GM19043 (cell line): ENCODE data around the gene MRPS27.

Source experiments
- ATAC-seq: cut with Tn5 transposase; IDR thresholded peaks from one replicate; pipeline ENCODE4 v1.9.1; 2021; ENCODE audit warnings: low read depth; ENCODE audit not compliant: unreplicated experiment

The MRPS27 gene

DNA sequence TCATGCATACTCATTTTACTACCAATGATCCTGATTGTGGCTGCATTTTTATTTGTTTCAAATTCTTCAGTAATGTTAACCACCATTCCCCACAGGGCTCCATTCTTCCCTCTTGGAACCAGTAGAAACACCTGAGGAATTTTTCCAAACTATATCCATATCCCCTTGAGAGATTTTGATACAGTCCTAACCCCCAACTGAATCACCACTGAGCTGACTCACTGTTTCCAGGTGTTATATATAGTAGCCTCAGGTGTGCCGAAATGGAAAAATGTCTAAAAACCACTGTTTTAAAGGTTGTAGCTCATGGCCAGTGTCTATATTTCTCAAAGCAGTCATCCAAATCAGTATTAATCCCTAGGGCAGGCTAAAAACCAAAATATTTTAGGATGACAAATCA lies 85.2 kb downstream of the MRPS27 start:
- no peak for ATAC-seq

DNA sequence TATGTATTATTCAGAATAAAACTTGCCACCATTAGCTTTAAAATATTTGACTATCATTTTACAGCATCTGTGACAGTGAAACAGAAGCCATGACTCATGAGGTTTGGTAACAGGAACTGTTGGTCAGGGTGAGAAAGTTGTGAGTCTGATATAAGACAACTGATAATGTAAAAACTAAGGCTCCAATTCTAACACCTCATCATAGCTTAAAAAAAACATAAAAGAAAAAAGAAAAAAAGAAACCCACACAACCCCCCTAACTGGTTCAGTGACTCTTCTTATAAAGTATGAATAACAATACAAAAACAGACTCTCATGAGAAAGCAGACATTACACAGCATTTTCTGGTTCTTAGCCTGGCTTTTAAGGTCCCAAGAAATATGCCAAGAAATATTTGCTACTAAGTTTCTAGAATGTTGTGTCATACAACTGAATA lies 85.8 kb downstream of the MRPS27 start:
- ATAC-seq, result peak; percentile 91

GRCh38 chr5:72233835-72234234 lies 86.2 kb downstream of the MRPS27 start:
- no peak for ATAC-seq

DNA sequence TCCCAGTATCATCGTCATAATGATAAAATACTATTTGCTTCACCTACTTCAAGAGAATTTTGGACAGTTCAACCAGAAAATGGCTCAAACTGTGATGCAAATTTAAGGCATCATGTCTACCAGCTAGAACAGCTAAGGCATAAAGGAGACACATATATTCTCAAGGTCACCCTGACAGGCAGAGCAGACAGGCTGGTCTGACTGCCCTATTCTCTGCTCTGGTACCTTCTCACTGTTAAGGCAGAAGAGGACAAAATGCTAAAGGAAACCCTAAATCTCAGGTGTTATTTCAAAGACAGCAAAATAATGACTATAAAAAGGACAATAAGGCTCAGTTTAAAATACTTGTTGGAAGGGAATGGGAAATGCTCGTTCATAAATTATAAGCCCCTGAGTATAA lies 87.2 kb downstream of the MRPS27 start:
- ATAC-seq, result no peak

- ATAC-seq, result no peak
Measured at GRCh38 chr5:72231991-72232703, 87.9 kb downstream of the MRPS27 start.

GRCh38 chr5:72228960-72229359 lies 91.1 kb downstream of the MRPS27 start:
- ATAC-seq, result no peak

DNA sequence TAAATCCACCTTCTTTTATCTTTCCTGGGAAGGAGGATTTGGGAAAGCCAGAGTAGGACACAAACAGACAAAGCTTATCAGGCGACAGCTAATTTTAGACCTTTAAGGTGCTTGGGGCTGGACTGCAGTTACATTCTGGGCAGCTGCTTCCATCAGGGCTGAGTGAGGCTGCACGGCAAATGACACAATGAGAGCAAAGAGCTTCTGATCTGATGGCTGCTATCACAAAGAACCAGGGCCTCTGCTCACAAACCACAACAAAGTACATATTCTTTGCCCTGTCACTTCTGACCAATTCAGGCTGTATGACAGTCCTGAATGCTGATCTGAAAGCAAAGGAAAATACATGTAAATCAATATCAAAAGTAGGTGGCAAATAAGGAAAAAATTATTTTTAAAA lies 93.1 kb downstream of the MRPS27 start:
- no peak for ATAC-seq

- no peak for ATAC-seq
Measured at GRCh38 chr5:72225741-72226140, 94.3 kb downstream of the MRPS27 start.

DNA sequence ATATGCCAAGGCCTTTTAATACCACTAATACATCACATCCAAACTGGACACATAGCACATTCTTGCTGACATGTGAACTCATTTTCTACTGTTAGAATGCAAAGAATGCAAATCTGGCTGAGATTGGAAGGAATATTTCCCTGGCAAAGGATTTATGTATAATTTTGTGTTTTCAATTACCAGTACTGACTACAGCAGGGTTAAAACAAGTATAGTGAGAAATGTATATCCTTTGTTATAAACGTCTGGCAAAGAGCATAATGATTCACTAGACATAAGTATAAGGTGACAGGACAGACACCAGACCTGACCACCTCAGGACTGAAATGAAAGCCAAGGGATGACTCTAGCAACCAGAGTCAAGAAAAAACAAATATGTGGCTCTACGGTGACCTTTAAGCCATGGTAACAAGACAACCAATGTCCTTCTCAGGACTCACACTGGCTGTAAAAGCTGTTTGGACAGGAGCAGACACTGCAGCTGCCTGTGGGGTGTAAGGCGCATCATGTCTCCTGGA lies 95.0 kb downstream of the MRPS27 start:
- ATAC-seq, result no peak

DNA sequence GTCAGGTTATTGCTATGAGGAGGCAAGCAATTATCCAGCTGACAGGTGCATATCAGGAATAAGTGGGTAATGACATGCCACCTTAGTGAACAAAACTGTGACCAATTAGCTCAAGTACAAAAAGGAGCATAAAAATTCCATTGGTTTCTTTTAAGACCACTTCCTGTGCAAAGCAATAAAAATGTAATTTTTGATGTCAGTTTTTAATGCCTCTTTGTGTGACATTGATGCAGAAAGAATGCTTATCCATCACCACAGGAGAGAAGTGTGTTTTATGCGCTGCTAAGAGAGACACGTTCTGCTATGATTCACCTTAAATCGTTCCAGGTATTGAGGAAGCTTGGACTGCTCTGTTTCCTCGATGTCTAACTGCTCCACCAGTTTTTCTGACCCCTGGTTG lies 96.7 kb downstream of the MRPS27 start:
- no peak for ATAC-seq

GRCh38 chr5:72222521-72222920 lies 97.5 kb downstream of the MRPS27 start:
- ATAC-seq, result no peak

DNA sequence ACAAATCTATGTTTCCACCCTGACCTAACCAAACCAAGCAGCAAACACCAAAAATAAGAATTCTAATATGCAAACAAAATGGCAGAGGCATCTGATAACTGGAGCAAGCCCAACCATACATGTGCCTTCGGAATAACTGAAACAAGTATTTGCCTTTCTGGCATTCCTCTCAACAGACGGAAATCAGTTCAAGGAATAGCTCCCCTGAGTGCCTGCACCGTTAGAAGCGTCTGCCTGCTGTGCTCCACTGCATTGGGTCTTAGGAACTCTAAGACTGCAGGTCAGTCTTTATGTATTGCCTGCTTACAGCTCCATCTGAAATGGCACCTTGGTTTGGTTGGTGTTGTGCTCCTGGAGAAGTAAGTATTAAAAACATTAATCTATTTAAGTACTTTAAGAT lies 98.5 kb downstream of the MRPS27 start:
- no peak for ATAC-seq

GRCh38 chr5:72221099-72221498 lies 98.9 kb downstream of the MRPS27 start:
- no peak for ATAC-seq

- ATAC-seq, result no peak
Measured at GRCh38 chr5:72216756-72217155, 103.3 kb downstream of the MRPS27 start.

- ATAC-seq, result no peak
Measured at GRCh38 chr5:72214168-72214567, 105.9 kb downstream of the MRPS27 start.

- no peak for ATAC-seq
Measured at GRCh38 chr5:72213482-72213881, 106.6 kb downstream of the MRPS27 start.

DNA sequence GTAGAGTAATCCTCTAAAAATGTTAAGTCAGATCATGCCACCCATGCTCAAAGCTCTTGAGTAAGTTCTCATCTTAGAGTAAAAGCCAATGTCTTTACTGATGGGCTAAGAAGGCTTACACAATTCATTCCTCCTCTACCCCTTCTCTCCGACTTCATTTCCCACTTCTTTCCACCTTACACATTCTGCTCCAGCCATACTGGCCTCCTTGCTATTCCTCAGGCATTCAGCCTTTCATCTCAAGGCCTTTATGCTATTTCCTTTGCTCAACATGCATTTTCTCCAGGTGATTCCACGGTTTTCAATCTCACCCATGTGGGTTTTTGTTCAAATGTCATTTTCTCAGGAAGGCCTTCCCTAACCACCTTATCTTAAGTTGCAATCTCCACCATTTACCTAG lies 107.9 kb downstream of the MRPS27 start:
- no peak for ATAC-seq

DNA sequence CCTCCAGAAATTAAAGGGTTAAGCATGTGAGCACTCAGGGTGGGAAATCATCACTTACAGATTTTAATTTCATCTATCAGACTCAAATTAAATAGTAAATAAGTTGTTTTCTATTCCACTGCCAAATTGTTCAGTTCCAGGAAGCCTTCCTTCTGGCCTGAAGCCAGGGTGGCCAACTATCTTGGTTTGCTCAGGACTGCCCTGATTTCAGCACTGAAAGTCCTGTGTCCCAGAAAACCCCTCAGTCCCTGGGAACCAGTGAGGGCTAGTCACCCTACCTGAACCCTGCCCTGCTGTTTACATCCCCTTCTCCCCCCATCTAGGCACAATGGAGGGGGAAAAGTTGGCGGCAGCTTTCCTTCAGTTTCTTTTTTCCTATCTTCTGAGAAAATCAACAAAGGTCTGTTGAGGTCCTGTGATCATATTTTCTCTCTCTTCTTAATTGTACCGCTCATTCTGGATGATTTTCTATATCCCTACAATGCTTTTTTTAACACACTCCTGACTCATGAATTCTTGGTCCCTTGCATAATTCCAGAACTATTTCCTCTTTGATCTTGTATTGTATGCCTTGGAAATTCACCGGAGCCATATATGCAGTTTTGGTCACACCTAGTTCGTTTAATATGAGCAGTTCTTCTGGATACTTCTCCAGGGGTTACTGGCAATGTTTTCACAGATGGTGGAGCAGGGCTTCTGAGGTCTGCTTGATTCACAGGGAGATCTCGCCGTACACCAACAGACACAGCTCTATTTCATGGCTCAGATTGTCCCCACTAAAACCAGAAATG lies 109.0 kb downstream of the MRPS27 start:
- ATAC-seq, result no peak

- ATAC-seq, result no peak
Measured at GRCh38 chr5:72209147-72210115, 110.6 kb downstream of the MRPS27 start.

- no peak for ATAC-seq
Measured at GRCh38 chr5:72208324-72208926, 111.6 kb downstream of the MRPS27 start.
